GM12878 (cell line): ENCODE measurements around the gene MAL. TPM values are rescaled to one million over a fixed set of nuclear protein-coding genes. Genes with fewer than 3 reads are reported as not detected.

Source experiments
- ATAC-seq: fragments of 200-7000 bp; cut with Tn5 transposase; 3 replicates; pipeline ENCODE4 v1.9.1; 2020; ENCODE audit warnings: mild to moderate bottlenecking, moderate library complexity
- BruUV-seq: library from RNA; stranded (reverse); fragments of 400-500 nt; replicated peaks from 2 replicates; lab custom pipeline; 2021; lab: Mats Ljungman, UMichigan
- CTCF ChIA-PET: fragments of 300-600 bp; sonication (Branson Sonifier 250); formaldehyde crosslinking; extraction: SDS; loops from one replicate; lab custom pipeline; 2021; ENCODE audit warnings: inconsistent platforms; lab: Yijun Ruan, JAX
- POLR2A ChIA-PET: fragments of 350-600 bp; formaldehyde crosslinking; extraction: SDS; loops from one replicate; lab custom pipeline; 2021; ENCODE audit warnings: inconsistent platforms; lab: Charles Lee
- RAD21 ChIA-PET: fragments of 300-600 bp; sonication (Branson Sonifier 250); formaldehyde crosslinking; loops from one replicate; lab custom pipeline; 2023; ENCODE audit warnings: antibody characterized with exemption; ENCODE audit not compliant: unreplicated experiment; lab: Charles Lee
- SMC1A ChIA-PET: fragments of 300-600 bp; sonication (Branson Sonifier 250); formaldehyde crosslinking; loops from one replicate; lab custom pipeline; 2023; ENCODE audit not compliant: unreplicated experiment, uncharacterized antibody; lab: Charles Lee
- DNase-seq: peaks from one replicate; pipeline ENCODE4 v3.0.0-alpha.2; 2011; ENCODE audit warnings: low read depth, low spot score
- FAIRE-seq: peaks from 3 replicates; lab custom pipeline; 2011; peaks lifted over from hg19 to GRCh38; lab: Jason Lieb, UNC
- H2AFZ ChIP-seq: 2 replicates; pipeline ENCODE4 v1.6.0; 2011; ENCODE audit warnings: low read depth, low read length, control low read depth; ENCODE audit not compliant: control insufficient read depth
- H3K27ac ChIP-seq: 2 replicates; pipeline ENCODE4 v1.5.1; 2011; ENCODE audit warnings: control low read depth; ENCODE audit not compliant: control insufficient read depth, insufficient read depth
- H3K27me3 ChIP-seq, 2 experiments: replicated peaks in 1 of 2; 2 replicates each; pipeline versions ENCODE4 v1.6.0 to v1.6.1; 2011; ENCODE audit warnings: low read length in 1 of 2; ENCODE audit not compliant: control insufficient read depth in 2 of 2, insufficient read depth in 2 of 2
- H3K36me3 ChIP-seq, 2 experiments: 2 replicates each; pipeline ENCODE4 v1.5.1; 2011; ENCODE audit warnings: low read length in 1 of 2; ENCODE audit not compliant: control insufficient read depth in 2 of 2, insufficient read depth in 2 of 2
- H3K4me1 ChIP-seq: 2 replicates; pipeline ENCODE4 v1.6.1; 2011; ENCODE audit warnings: mild to moderate bottlenecking, low read length, moderate library complexity, mixed read lengths; ENCODE audit not compliant: control insufficient read depth, insufficient read depth
- H3K4me2 ChIP-seq: 2 replicates; pipeline ENCODE4 v1.6.0; 2011; ENCODE audit warnings: control low read depth; ENCODE audit not compliant: control insufficient read depth, insufficient read depth
- H3K4me3 ChIP-seq: fragments of 200-600 bp; sonication (generic); 2 replicates; pipeline ENCODE4 v1.5.1; 2016
- H3K79me2 ChIP-seq: 2 replicates; pipeline ENCODE4 v1.6.0; 2011; ENCODE audit warnings: low read length; ENCODE audit not compliant: control insufficient read depth, insufficient read depth
- H3K9ac ChIP-seq: 2 replicates; pipeline ENCODE4 v1.8.0; 2011; ENCODE audit warnings: low read length, control low read depth, mixed read lengths; ENCODE audit not compliant: control insufficient read depth, insufficient read depth
- H3K9me3 ChIP-seq: replicated peaks from 3 replicates; pipeline ENCODE4 v1.5.1; 2011; ENCODE audit warnings: mild to moderate bottlenecking, low read length; ENCODE audit not compliant: control insufficient read depth, insufficient read depth
- H4K20me1 ChIP-seq: 2 replicates; pipeline ENCODE4 v1.6.0; 2011; ENCODE audit not compliant: control insufficient read depth, insufficient read depth
- ASH2L ChIP-seq: fragments of 300-600, 200-600 bp; sonication (generic); IDR thresholded peaks from 2 replicates; pipeline ENCODE4 v1.6.1; 2017; ENCODE audit warnings: low read depth, mild to moderate bottlenecking, borderline replicate concordance
- BCL11A ChIP-seq: IDR thresholded peaks from 2 replicates; pipeline ENCODE4 v1.6.1; 2011; ENCODE audit warnings: low read depth, low read length
- FOS ChIP-seq: IDR thresholded peaks from 3 replicates; pipeline ENCODE4 v1.6.1; 2011; ENCODE audit warnings: borderline replicate concordance; ENCODE audit not compliant: insufficient read length; ENCODE audit errors: extremely low read depth
- HDAC2 ChIP-seq: fragments of 200-600 bp; sonication (generic); IDR thresholded peaks from 2 replicates; pipeline ENCODE4 v1.6.1; 2017
- HDAC6 ChIP-seq: fragments of 200-600 bp; sonication (generic); IDR thresholded peaks from one replicate; pipeline ENCODE4 v1.8.0; 2017; ENCODE audit warnings: antibody characterized with exemption; ENCODE audit not compliant: unreplicated experiment
- POLR2A ChIP-seq: IDR thresholded peaks from 2 replicates; pipeline ENCODE4 v1.6.1; 2011; ENCODE audit warnings: low read depth, mild to moderate bottlenecking, low read length
- POLR2AphosphoS2 ChIP-seq: IDR thresholded peaks from 2 replicates; pipeline ENCODE4 v1.6.1; 2011; ENCODE audit warnings: low read depth, mild to moderate bottlenecking, low read length, improper control_type of control experiment, moderate library complexity
- RBBP5 ChIP-seq: fragments of 200-600 bp; sonication (generic); conservative IDR thresholded peaks from 2 replicates; pipeline ENCODE4 v1.6.1; 2016
- TCF12 ChIP-seq: IDR thresholded peaks from 2 replicates; pipeline ENCODE4 v1.6.1; 2011; ENCODE audit warnings: low read depth, mild to moderate bottlenecking, low read length
- ZNF274 ChIP-seq: IDR thresholded peaks from one replicate; pipeline ENCODE4 v1.8.0; 2011; ENCODE audit not compliant: insufficient read length, insufficient read depth
- ZZZ3 ChIP-seq: IDR thresholded peaks from 2 replicates; pipeline ENCODE4 v1.6.1; 2011; ENCODE audit warnings: low read depth; ENCODE audit not compliant: control insufficient read depth, insufficient read length
- WGBS: methylation state at CpG from one replicate; pipeline ENCODE4 v1.1.6; 2016; ENCODE audit warnings: low lambda C conversion rate; ENCODE audit not compliant: insufficient replicate concordance, insufficient coverage; ENCODE audit errors: missing lambda C conversion rate; 5-methylcytosine and 5-hydroxymethylcytosine counted together
- in situ Hi-C: fragments of 300-500 bp; cut with MboI; formaldehyde crosslinking; loops from 9 replicates; pipeline ENCODE4 v1.14.3; 2018; ENCODE audit warnings: mixed read lengths
- intact Hi-C: fragments of 100-400 bp; cut with micrococcal nuclease; formaldehyde crosslinking; loops from one replicate; pipeline ENCODE4 v1.14.2; 2022; ENCODE audit not compliant: unreplicated experiment
- polyA plus RNA-seq, 11 experiments: library from polyadenylated mRNA; depleted of rRNA in 4 of 11; unstranded in 6 of 11; stranded (reverse) in 5 of 11; fragments of >200 nt; fragmentation: Nextera tagmentation in 4 of 11; fragmentation: Illumina TruSeq in 1 of 11; extraction: Ambion mirVana in 4 of 11; extraction: Trizol in 1 of 11; gene quantifications; 1 replicate in 1 of 11; 2 replicates in 10 of 11; pipeline versions ENCODE4 v1.2.1 to v1.2.3, GENCODE V29; 2011 to 2016; ENCODE audit warnings: inconsistent platforms in 2 of 11, missing spikeins in 2 of 11, low read depth in 1 of 11
- total RNA-seq, 4 experiments: library from RNA; depleted of rRNA in 3 of 4; stranded (reverse); fragments of >200 nt in 3 of 4; fragmentation: Illumina TruSeq in 1 of 4; extraction: Trizol in 1 of 4; gene quantifications; 2 replicates each; pipeline versions ENCODE4 v1.2.1 to v1.2.3, GENCODE V29; 2013 to 2021
- TF ChIP-seq, protein P1 (sequence below): fragments of 450-650 bp; IDR thresholded peaks from 2 replicates; pipeline ENCODE4 v1.6.1; 2018; ENCODE audit warnings: borderline replicate concordance, mild to moderate bottlenecking; ENCODE audit not compliant: partially characterized antibody
- TF ChIP-seq, protein P2 (sequence below): fragments of 450-650 bp; IDR thresholded peaks from 2 replicates; pipeline ENCODE4 v1.6.1; 2017; ENCODE audit warnings: mild to moderate bottlenecking, moderate library complexity
- TF ChIP-seq, protein P3 (sequence below): fragments of 450-650 bp; IDR thresholded peaks from 2 replicates; pipeline ENCODE4 v1.6.1; 2014; ENCODE audit warnings: mild to moderate bottlenecking
- TF ChIP-seq, protein P4 (sequence below): fragments of 450-650 bp; conservative IDR thresholded peaks from 2 replicates; pipeline ENCODE4 v1.6.1; 2017; ENCODE audit warnings: mild to moderate bottlenecking, moderate library complexity

Gene MAL
- total and polyA plus RNA-seq, 10 of the 15 experiments (the other 5 are each of a cell fraction or from before 2014, with no cell fraction given) = 1.3 to 4.5 (median 1.7) TPM

DNA sequence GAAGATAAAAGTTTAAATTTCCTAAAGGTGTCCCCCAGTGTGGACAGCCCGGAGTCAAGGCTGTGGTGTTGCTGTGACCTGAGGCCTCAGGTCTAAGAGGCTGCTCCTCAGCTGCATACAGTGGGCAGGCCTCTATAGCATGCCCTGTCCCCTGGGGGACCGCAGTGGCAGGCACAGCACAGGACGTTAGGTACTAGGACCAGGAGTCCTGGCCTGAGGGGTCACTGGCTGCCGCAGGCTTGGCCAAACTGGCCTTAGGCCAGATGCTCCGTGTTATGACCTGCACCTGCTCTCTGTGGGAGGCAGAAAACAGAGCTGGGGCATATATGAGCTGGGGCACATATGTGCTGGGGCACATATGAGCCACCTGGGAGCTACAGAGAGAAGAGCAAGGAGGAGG is 21.2 kb upstream of the MAL start (continued):
- TF ChIP-seq, protein P1, sequence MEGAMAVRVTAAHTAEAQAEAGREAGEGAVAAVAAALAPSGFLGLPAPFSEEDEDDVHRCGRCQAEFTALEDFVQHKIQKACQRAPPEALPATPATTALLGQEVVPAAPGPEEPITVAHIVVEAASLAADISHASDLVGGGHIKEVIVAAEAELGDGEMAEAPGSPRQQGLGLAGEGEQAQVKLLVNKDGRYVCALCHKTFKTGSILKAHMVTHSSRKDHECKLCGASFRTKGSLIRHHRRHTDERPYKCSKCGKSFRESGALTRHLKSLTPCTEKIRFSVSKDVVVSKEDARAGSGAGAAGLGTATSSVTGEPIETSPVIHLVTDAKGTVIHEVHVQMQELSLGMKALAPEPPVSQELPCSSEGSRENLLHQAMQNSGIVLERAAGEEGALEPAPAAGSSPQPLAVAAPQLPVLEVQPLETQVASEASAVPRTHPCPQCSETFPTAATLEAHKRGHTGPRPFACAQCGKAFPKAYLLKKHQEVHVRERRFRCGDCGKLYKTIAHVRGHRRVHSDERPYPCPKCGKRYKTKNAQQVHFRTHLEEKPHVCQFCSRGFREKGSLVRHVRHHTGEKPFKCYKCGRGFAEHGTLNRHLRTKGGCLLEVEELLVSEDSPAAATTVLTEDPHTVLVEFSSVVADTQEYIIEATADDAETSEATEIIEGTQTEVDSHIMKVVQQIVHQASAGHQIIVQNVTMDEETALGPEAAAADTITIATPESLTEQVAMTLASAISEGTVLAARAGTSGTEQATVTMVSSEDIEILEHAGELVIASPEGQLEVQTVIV = no peak
- TF ChIP-seq POLR2AphosphoS2 (no peak), HDAC2 (no peak), ZNF274 (no peak), TCF12 (no peak)
- TF ChIP-seq, protein P2, sequence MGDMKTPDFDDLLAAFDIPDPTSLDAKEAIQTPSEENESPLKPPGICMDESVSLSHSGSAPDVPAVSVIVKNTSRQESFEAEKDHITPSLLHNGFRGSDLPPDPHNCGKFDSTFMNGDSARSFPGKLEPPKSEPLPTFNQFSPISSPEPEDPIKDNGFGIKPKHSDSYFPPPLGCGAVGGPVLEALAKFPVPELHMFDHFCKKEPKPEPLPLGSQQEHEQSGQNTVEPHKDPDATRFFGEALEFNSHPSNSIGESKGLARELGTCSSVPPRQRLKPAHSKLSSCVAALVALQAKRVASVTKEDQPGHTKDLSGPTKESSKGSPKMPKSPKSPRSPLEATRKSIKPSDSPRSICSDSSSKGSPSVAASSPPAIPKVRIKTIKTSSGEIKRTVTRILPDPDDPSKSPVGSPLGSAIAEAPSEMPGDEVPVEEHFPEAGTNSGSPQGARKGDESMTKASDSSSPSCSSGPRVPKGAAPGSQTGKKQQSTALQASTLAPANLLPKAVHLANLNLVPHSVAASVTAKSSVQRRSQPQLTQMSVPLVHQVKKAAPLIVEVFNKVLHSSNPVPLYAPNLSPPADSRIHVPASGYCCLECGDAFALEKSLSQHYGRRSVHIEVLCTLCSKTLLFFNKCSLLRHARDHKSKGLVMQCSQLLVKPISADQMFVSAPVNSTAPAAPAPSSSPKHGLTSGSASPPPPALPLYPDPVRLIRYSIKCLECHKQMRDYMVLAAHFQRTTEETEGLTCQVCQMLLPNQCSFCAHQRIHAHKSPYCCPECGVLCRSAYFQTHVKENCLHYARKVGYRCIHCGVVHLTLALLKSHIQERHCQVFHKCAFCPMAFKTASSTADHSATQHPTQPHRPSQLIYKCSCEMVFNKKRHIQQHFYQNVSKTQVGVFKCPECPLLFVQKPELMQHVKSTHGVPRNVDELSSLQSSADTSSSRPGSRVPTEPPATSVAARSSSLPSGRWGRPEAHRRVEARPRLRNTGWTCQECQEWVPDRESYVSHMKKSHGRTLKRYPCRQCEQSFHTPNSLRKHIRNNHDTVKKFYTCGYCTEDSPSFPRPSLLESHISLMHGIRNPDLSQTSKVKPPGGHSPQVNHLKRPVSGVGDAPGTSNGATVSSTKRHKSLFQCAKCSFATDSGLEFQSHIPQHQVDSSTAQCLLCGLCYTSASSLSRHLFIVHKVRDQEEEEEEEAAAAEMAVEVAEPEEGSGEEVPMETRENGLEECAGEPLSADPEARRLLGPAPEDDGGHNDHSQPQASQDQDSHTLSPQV = no peak

DNA sequence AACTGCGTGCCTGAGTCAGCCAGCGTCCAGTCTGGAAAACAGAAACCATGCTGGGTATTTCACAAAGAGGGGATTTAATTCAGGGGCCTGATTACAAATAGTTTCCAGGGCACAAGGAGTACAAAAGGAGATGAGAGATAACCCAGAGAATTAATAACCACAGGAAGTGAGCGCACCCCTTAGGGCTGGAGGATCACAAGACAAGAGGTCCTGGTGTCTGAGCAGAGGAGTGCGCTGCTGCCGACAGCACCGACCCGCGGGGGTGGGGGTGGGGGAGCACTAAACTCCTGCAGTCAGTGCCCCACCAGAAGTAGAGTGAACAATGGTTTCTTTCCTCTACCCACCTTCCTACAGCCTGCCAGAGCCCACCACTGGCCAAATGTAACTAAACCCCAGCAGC is 20.8 kb upstream of the MAL start:
- H2AFZ ChIP-seq = no peak overlapping the region
- no peaks in the 10 kb centered on the region for H4K20me1 ChIP-seq
- ChIA-PET CTCF (no interaction called here), SMC1A (no interaction called here), POLR2A (no interaction called here), RAD21 (no interaction called here)
- DNase-seq (no peak), FAIRE-seq (no peak), ATAC-seq (no peak)
- 24% methylated on average over 8 of the region's 8 CpGs for WGBS
- no peaks in the 10 kb centered on the region for H3K4me1 ChIP-seq
- intact Hi-C loops = no loop called here
- in situ Hi-C loops = no loop called here
- no peaks in the 10 kb centered on the region for H3K36me3 ChIP-seq
- no TSS peak for BruUV-seq
- H3K4me2 ChIP-seq = no peak overlapping the region
- H3K9ac ChIP-seq = no peak overlapping the region
- H3K4me3 ChIP-seq = no peak overlapping the region
- H3K9me3 ChIP-seq = no peaks in the 10 kb centered on the region
- no peak overlapping the region for H3K27ac ChIP-seq
- H3K79me2 ChIP-seq = no peaks in the 10 kb centered on the region
- H3K27me3 ChIP-seq = no peaks in the 10 kb centered on the region
- TF ChIP-seq, protein P3, sequence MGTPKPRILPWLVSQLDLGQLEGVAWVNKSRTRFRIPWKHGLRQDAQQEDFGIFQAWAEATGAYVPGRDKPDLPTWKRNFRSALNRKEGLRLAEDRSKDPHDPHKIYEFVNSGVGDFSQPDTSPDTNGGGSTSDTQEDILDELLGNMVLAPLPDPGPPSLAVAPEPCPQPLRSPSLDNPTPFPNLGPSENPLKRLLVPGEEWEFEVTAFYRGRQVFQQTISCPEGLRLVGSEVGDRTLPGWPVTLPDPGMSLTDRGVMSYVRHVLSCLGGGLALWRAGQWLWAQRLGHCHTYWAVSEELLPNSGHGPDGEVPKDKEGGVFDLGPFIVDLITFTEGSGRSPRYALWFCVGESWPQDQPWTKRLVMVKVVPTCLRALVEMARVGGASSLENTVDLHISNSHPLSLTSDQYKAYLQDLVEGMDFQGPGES = no peak
- TF ChIP-seq HDAC6 (no peak), FOS (no peak), ASH2L (no peak), BCL11A (no peak), RBBP5 (no peak), ZZZ3 (no peak), POLR2A (no peak)
- TF ChIP-seq, protein P4, sequence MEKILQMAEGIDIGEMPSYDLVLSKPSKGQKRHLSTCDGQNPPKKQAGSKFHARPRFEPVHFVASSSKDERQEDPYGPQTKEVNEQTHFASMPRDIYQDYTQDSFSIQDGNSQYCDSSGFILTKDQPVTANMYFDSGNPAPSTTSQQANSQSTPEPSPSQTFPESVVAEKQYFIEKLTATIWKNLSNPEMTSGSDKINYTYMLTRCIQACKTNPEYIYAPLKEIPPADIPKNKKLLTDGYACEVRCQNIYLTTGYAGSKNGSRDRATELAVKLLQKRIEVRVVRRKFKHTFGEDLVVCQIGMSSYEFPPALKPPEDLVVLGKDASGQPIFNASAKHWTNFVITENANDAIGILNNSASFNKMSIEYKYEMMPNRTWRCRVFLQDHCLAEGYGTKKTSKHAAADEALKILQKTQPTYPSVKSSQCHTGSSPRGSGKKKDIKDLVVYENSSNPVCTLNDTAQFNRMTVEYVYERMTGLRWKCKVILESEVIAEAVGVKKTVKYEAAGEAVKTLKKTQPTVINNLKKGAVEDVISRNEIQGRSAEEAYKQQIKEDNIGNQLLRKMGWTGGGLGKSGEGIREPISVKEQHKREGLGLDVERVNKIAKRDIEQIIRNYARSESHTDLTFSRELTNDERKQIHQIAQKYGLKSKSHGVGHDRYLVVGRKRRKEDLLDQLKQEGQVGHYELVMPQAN = no peak
